Measurements from ENCODE around the gene THYN1. TPM values are rescaled to one million over a fixed set of nuclear protein-coding genes. Genes with fewer than 3 reads are reported as not detected.

THYN1 gene
- polyA plus RNA-seq, 3 donors = 36.4 to 65.7 (median 57.6) TPM

DNA sequence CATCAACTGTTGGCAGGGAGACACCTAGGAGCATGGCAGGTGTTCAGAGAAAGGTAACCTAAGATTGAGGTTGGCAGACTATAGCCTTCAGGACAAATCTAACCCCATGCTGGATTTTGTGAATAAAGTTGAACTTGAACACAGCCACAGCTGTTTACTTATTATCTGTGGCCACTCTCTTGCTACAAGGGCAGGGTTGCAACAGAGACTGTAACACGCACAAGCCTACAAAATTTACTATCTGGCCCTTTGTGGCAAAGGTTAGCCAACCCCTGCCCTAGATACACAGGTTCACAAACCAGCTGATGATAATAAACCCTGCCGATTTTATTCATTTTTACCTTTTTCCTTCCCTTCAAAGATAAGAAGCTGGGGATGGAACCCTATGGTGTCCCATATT lies 2.5 kb downstream of the THYN1 start:
- Histone ChIP-seq H3K4me1 (ENCODE audit: control insufficient read depth in 1 of 2, insufficient read depth in 2 of 2, low read length in 2 of 2) (peaks cover 33 to 37% of the 10 kb centered on the region in 2 donors), H3K27ac (ENCODE audit: low read depth in 1 of 2, low read length in 2 of 2) (no peak overlapping the region), H3K79me2 (ENCODE audit: insufficient read depth, low read length) (peaks cover 17% of the 10 kb centered on the region), H3K9me3 (replicated peaks in 1 of 2; ENCODE audit: control insufficient read depth in 1 of 2, insufficient read depth in 1 of 2, low read length in 2 of 2) (no peaks in the 10 kb centered on the region), H3K27me3 (ENCODE audit: control insufficient read depth in 2 of 2, insufficient read depth in 2 of 2, low read length in 2 of 2) (no peaks in the 10 kb centered on the region), H3K4me2 (replicated peaks; ENCODE audit: extremely low read depth, low read length, poor library complexity, severe bottlenecking) (no peak overlapping the region), H3K4me3 (replicated peaks in 1 of 3; ENCODE audit: low read depth in 2 of 3, low read length in 3 of 3) (no peak overlapping the region), H2AFZ (ENCODE audit: insufficient read depth, low read depth, low read length, poor library complexity, severe bottlenecking) (no peak overlapping the region), H4K20me1 (ENCODE audit: insufficient read depth, low read length) (no peaks in the 10 kb centered on the region), H3K9ac (ENCODE audit: insufficient read depth, low read length, poor library complexity, severe bottlenecking) (no peak overlapping the region), H3K36me3 (replicated peaks in 1 of 2; ENCODE audit: control insufficient read depth in 1 of 2, insufficient read depth in 2 of 2, low read length in 2 of 2) (peaks cover 35 to 48% of the 10 kb centered on the region in 2 donors)
- Mint-ChIP-seq H3K27me3 (ENCODE audit: low read depth in 3 of 3) (peaks cover 0 to 3% (median 0%) of the 10 kb centered on the region in 3 donors), H3K36me3 (peaks cover 40 to 44% of the 10 kb centered on the region in 2 donors), H3K27ac (no peak overlapping the region), H3K9me3 (no peaks in the 10 kb centered on the region), H3K4me1 (peaks cover 32% of the 10 kb centered on the region), H3K4me3 (no peak overlapping the region)
- no peak for DNase-seq
- WGBS (ENCODE audit: insufficient coverage) = 83% methylated on average over 2 of the region's 2 CpGs
- intact Hi-C loops (cut with micrococcal nuclease) = loop anchor here in 1 of 2 donors (5.0 kb wide), 1 partner anchor 33 kb away; no protein-coding TSS in a partner anchor
- TF ChIP-seq CTCF (IDR thresholded peaks at IDR 0.05) = no peak

- WGBS (ENCODE audit: insufficient coverage) = no CpG with 5 or more reads among the region's 3 CpGs
- no peak overlapping the region for H3K4me3 ChIP-seq (replicated peaks in 1 of 3; ENCODE audit: low read depth in 2 of 3, low read length in 3 of 3)
- H3K27ac Mint-ChIP-seq = no peak overlapping the region
- H3K9me3 ChIP-seq (replicated peaks in 1 of 2; ENCODE audit: control insufficient read depth in 1 of 2, insufficient read depth in 1 of 2, low read length in 2 of 2) = no peaks in the 10 kb centered on the region
- peaks cover 0 to 3% (median 0%) of the 10 kb centered on the region in 3 donors for H3K27me3 Mint-ChIP-seq (ENCODE audit: low read depth in 3 of 3)
- no peak overlapping the region for H2AFZ ChIP-seq (ENCODE audit: insufficient read depth, low read depth, low read length, poor library complexity, severe bottlenecking)
- no peak overlapping the region for H3K9ac ChIP-seq (ENCODE audit: insufficient read depth, low read length, poor library complexity, severe bottlenecking)
- H3K27ac ChIP-seq (ENCODE audit: low read depth in 1 of 2, low read length in 2 of 2) = no peak overlapping the region
- H3K79me2 ChIP-seq (ENCODE audit: insufficient read depth, low read length) = peaks cover 14% of the 10 kb centered on the region
- peaks cover 45 to 47% of the 10 kb centered on the region in 2 donors for H3K36me3 Mint-ChIP-seq
- no peaks in the 10 kb centered on the region for H3K27me3 ChIP-seq (ENCODE audit: control insufficient read depth in 2 of 2, insufficient read depth in 2 of 2, low read length in 2 of 2)
- peaks cover 40 to 53% of the 10 kb centered on the region in 2 donors for H3K36me3 ChIP-seq (replicated peaks in 1 of 2; ENCODE audit: control insufficient read depth in 1 of 2, insufficient read depth in 2 of 2, low read length in 2 of 2)
- H3K4me1 Mint-ChIP-seq = peaks cover 28% of the 10 kb centered on the region
- no peak overlapping the region for H3K4me3 Mint-ChIP-seq
- peak in 1 of 3 donors; percentile 29 for DNase-seq
- H3K4me2 ChIP-seq (replicated peaks; ENCODE audit: extremely low read depth, low read length, poor library complexity, severe bottlenecking) = no peak overlapping the region
- H4K20me1 ChIP-seq (ENCODE audit: insufficient read depth, low read length) = no peaks in the 10 kb centered on the region
- H3K4me1 ChIP-seq (ENCODE audit: control insufficient read depth in 1 of 2, insufficient read depth in 2 of 2, low read length in 2 of 2) = peaks cover 30 to 36% of the 10 kb centered on the region in 2 donors
- no peaks in the 10 kb centered on the region for H3K9me3 Mint-ChIP-seq
- intact Hi-C loops (cut with micrococcal nuclease) = loop anchor here in 1 of 2 donors (5.0 kb wide), 1 partner anchor 33 kb away; no protein-coding TSS in a partner anchor
- no peak for TF ChIP-seq CTCF (IDR thresholded peaks at IDR 0.05)
These were observed 2.9 kb downstream of the THYN1 start for GRCh38 chr11:134250246-134250645.
